ENCODE results near the gene HEATR5A.

Gene HEATR5A

DNA sequence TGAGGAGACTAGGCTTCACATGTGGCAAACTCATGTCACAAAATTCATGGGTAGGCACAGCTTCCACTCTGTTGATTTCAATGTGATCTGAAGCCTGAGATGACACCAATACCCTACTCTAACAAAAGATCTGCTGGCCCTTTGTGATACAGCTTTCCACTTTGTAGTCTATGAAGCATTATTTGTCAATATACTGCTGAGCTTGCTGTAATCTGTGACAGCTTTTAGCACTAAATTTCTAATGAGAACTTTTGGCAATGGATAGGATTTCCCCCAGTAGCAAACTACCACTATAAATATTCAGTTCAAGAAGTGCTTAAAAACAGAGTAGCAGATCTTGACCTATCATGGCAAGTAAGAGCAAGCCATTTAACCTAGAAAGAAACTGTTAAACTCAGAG, 5.6 kb upstream of the HEATR5A start:
- DNase-seq, result no peak

DNA sequence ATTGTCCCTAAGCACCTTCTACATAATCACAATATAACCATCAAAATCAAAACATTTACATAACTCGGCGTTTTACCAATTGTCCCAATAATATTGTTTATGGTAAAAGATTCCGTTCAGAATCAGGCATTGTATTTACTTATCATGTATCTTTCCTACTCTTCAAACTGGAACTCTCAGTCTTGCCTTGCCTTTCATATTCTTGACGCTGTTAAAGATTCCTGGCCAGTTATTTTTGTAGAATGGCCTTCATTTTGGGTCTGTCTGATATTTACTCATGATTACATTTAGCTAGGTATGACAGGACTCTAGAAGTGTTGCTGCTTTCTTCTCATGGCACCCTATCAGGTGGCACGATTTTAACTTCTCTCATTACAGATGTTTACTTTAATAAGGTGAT, 850 bp upstream of the HEATR5A start:
- no peak for DNase-seq

DNA sequence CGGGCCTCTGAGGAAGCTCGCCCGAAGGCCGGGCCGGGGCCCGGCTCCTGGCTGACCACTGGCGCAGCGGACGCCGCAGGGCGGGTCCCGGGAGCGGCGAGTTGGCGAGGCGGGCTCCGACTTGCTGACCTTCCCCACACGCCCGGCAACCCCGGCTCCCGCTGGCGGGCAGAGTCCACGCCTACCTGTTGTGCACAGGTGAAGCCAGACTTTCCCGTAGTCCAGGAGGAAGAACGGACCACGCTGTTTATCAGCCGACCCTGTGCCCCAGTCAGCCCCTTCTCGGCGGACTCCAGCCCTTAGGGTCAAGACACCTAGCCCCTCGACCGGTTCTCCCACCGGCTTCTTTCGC, 407 bp downstream of the HEATR5A start:
- DNase-seq, result peak; percentile 16 to 34

DNA sequence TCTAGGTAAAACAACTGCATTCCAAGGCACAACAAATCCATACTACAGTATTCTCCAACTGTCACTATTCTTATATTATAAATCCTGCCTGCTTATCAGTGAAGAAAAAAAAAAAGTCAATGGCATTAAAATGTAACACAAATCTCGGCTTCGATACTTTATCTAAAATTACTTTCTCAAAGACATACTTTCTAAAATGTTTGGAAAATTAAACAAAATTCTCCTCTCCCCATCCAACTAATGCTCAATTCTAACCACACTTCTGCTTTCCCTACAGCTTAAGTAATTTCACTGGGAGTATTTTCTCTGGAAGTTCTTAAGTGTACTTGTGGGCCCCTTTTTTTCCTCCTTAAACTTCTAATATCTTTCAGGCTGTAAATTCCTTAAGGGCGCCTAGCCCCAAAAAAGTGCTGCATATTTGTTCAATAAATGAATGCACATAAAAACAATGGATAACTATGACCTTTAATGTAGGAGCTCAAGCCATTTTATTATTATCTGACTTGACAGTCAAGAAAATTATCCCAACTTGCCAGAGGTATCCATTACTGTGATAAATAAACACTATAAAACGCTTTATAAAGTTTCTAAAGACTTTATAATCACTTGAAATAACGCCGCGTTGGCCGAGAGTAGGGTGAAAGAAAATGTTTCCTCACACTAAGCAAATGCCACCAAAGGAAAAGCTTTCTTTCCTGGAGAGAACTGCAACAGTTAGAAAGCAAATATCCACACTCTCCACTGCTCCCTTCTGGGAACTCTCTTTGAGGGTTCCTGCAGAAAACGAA, 977 bp downstream of the HEATR5A start:
- no peak for DNase-seq

DNA sequence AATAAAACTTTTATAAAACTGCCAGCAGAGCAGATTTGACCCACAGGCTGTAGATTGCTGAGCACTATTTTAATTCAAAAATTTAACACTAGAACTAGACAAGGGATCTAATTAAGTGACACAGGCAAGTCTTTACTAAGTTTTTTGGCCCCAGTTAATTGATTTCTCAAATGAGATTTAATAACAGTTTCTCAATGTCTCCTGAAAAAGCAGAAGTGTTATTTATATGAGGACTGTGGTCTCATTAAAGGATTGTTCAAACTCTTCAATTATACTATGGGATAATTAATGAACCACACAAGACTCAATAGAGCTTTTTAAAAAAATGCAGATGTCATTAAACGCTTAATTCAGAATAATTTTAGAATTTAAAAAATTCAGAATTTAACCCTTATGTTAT, 1.9 kb downstream of the HEATR5A start:
- DNase-seq, result no peak

DNA sequence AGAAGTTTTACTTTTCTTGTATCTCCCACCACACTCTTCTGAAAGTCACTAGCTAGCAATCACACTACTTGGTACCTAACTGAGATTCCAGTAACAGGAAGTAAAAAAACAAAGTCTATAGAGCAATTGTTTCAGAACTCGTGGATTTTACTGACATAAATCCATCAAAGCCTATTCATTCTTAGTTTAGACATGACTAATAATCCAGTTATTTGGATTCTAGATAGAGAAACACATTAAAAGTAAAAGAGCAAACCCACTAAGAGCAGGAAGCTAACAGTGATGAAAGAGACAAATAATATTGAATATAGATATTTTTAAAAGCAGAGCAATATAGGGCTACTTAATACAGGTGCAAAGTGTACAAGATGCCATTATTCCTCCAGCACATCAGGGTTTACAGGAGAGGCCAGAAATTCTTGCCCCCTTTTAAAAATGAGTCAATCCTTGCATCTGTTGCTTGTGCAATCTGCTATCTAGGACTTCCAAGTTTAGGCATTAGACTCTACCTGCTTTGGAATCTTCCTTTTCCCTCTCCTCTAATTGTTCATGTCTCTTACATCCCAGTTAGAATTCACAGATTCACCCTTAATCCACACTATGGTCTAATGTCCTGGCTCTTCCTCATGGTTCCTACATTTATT, 6.0 kb downstream of the HEATR5A start:
- no peak for DNase-seq

DNA sequence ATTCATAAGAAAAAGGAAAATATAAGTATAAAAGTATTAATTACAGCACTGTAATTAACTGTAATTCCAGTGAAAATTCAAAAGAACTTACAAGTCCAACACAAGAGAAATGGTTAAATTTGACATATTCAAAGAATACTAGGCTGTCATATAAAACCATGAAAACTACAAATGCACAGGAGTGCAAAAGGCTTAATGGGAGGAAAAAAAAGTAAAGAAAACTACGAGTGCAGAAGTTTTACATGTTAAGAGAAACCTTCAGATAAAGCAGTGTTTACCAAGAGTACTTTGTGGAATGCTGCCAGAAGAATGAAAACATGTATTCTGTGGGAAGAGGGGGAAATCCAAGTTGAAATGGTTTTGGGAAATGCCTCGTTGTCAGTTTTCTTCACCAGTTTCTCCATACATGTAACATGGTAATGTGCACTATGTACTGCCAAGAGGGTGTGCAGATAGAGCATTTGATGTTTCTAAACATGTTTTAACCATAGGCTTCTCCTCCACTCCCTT, 9.1 kb downstream of the HEATR5A start:
- no peak for DNase-seq

DNA sequence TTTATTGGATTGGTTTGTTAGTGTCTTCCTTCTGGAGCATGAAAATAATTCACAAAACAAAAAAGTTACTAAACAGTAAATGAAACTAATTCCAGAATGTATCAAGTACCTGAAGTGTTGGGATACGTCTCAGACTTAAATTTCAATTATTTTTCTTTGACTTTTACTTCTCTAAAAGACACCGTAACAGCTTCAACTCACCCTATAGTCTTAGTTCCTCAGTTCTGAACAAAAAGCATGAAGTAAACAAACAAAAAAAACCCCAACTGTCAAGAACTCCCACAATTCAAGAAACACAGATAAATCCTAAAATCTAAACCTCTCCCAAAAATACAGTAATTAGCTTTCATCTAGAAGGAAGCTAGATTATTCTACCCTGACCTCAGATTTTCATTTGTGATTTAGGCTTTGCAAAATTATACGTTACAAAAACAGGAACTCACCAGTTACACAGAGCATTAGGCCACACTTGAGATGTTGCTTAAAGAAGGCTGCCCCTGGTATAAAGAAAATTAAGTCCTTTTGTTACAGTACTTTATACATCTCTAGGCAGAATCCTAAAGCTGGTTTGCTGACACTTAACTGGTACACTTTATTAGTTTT, 10.2 kb downstream of the HEATR5A start:
- no peak for DNase-seq

DNA sequence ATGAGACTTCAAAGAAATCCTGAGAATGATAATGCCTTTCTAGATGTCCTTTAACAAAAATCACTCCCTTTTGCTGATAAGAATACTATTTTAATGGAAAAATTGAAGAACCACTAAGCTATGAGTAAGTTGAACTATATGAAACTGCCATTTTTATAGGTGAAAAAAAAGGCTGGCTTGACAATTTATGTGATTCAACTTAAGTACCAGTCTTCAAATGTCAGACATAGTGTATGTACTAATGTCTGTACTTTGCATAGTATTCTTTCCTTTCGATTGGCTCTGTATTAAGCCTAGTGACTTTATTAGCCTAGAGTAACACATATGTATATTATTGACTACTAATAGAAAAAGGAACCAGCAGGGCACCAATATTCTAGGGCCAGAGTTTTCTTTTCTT, 11.9 kb downstream of the HEATR5A start:
- DNase-seq, result no peak

DNA sequence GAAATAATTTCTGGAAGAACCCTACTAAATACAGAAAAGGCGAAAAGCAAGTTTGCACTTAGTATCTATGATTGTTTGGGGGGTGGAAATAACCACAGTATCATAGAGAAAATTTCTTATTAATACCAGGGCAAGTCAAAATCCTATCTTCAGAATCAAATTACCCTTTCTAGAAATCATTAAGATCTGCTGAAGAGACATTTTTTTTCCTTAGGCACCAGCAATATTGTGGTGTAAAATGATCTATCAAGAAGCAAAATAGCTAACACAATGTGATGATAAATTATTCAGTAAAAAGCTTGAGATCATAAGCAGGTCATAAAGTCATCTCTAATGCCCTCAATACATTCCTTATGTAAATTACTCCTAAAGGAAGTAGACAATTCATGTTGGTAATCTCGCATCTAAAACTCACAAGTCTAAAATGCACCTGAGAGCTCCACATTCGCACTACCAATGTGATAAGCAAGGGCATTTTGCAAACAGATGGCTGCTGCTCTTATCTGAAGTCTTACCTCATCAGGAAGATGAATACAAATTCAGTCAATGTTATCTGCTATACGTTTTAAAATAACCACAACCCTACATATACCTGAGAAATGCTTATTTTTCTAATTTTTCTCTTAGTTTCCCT, 14.6 kb downstream of the HEATR5A start:
- no peak for DNase-seq

DNA sequence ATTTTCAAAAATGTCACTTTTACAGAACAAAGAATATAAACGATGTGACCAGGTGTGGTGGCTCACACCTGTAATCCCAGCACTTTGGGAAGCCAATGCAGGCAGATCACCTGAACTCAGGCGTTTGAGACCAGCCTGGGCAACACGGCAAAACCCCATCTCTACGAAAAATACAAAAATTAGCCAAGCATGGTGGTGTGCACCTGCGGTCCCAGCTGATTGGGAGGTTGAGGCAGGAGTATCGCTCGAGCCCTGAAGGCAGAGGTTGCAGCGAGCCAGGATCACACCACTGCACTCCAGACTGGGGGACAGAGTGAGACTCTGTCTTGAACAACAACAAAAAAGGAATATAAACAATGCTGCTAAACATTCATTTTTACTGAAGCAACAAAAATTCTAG, 15.2 kb downstream of the HEATR5A start:
- DNase-seq, result no peak

DNA sequence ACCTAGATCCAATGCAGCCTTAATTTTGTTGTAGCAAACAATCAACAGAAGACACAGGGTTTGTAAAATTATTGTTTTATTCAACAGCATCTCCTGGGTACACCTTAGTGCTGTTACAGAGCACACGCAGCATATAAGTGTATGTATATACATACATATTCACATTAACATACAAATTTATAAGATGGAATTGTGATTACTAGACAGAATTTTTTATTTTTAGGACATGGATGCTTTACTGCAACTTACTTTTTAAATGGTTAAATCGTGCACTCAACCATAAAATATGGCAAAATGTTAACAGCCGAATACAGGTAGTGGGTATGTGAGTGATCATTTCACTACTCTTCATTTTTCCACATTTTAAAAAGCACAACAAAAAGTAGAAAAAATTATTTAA, 16.6 kb downstream of the HEATR5A start:
- no peak for DNase-seq

DNA sequence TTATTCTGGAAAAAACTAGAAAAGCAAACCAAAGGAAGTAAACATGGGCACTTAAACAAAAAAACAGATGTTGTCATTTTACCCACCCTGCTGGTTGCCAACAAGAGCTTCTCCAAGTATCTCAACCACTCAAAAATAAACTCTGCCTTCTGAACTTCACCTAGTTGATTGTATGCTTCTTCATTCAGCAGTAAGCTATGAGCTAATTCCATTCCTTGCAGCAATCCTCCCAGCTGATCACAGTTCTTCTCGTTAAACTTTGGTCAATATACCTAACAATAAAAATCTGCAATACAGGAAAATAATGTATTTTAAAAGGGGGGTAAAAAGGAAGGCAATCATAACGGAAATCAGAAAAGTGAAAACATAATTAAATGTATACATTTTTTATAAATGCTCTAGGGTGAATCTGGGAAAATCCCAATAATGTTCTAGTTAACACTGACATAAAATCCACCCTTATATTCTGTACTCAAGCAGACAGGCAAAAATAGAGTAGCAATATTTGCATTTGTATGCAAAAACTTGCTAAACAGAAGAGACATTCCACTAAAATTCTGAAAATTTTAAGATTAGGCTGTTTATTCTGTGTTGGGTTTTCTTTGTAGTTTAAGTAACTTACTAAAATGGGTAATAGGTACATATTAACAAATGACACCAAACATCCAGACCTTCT, 17.4 kb downstream of the HEATR5A start:
- no peak for DNase-seq

DNA sequence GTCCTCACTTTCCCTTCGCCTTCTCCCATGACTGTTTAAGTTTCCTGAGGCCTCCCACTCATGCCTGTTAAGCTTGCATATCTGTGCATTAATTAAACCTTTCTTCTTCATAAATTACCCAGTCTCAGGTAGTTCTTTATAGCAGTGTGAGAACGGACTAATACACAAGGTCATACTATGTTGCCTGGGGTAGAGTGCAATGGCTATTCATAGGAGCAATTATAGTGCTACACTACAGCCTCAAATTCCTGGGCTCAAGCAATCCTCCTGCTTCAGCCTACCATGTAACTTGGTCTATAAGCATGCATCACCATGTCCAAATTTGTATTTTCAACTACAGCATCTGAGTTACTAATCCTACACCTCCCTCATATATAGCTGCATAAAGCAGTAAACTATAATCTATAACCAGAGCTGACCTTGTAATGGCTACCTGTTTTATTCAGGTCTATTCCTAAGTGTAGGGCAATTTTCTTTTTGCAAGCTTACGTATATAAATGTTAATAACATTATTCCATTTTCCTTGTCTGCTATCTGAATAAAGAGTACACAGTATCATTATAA, 18.9 kb downstream of the HEATR5A start:
- no peak for DNase-seq

DNA sequence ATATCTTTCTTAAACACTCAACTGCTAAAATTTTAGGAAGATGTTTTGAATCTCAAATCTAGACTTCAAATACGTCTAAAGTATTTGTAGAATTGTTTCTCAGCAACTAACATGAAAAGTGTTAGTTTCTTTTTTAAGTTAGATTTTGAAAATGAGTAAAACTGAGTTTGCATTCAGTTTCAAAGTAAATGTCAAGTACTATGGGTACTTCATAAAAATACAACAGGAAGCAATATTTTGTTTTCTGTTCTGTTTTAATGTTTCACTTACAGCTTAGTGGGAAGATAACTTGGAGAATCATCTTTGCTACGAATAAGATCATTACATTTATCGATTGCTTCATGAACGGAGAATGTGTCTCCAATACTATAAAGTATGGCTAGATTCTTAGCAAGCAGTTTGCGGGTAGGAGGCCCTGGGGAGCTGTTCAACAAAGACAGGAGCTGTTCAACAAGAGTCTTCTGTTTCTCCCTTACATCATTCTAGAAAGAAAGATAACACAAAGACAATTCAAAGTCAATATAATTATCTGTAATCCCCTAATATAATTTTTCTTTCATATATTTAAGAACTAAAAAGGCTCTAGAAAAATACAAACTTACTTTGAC, 20.2 kb downstream of the HEATR5A start:
- DNase-seq, result no peak

DNA sequence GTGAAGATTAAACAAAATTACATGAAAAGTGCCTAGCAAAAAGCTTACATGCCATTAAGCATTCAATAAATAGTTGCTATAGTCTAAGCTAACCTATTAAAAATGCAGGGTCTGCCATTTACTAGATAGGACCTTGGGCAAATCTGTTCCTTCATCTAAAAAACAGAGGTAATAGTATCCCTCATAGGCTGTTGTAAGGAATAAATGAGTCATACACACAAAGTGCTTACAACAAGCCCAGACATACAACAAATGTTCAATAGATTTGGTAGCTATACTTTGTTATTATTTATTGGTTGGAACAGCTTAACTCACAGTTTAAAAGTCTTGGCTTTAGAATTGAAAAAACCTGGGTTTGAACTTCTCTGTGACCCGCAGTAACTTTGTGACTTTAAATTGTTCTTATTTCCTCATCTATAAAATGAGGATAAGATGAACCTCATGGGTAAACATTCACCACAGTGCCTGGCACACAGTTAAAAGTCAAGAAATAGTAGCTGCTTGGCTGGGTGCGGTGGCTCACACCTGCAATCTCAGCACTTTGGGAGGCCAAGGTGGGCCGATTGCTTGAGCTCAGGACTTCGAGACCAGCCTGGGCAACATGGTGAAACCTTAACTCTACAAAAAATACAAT, 24.7 kb downstream of the HEATR5A start:
- no peak for DNase-seq

DNA sequence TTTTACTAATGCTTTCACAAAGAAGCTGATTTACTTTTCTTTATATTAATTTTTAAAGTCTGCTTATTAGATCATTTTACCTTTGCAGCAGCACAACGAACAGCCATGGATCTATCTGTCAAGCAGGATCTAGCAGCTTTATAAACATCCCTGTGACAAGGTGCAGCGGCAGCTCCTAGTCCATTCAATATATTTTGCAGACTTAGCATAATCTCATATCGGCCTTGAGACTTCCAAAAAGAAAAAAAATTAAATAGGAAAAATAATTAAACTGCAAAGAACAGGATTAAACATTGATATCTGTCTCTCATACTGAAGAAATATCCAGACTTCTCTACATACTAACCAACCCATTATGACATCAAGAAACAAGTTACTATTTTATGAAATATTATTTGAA, 25.2 kb downstream of the HEATR5A start:
- no peak for DNase-seq

DNA sequence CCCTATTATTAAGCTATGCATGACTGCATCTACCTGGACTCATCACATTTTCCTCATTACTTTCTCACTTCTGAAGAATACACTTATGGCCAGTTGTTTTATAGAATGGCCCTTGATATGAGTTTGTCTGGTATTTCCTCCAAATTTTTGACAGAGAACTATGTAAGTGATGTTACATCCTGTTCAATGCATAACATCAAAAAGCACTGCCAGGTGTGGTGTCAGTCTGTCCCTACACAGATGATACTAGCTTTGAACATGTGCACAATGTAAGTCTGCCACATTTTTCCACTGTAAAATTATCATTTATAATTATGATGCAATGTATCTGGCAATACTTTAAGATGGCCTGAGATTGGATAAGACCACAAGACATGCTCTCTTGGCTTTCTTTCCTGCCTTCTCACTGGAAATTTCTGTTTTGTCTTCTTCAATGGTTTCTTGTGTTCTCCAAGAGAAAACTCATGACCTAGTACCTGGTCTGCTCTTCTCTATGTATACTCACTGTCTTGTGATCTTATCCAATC, 28.3 kb downstream of the HEATR5A start:
- no peak for DNase-seq

DNA sequence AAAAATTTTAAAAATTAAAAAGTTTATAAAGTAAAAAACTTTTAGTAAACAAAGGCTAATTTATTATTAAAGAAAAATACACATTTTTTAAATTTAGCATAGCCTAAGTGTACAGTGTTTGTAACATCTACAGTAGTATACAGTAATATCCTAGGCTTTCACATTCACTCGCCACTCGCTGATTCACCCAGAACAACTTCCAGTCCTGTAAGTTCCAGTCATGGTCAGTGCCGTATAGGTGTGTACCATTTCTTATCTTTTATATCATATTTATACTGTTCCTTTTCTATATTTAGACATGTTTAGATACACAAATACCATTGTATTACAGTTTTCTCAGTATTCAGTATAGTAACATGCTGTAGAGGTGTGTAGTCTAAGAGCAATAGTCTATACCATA, 28.9 kb downstream of the HEATR5A start:
- no peak for DNase-seq

DNA sequence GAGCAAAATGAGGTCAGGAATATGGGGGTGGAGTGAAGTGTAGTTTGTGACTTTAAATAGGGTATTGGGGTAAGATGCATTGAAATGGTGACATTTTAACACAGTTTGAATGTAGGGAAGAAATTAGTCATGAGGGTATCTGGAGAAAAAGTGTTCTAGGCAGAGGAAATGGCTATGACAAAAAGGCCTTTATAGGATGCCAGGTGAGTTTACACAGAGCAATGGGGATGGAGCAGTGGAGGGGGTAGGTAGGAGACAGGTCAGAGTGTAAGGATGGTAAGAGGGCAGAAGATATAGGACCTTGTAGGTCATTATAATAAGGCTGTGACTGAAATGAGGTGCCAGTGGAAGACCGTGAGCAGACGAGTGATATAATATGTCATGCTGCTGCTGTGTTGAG, 30.4 kb downstream of the HEATR5A start:
- DNase-seq, result no peak

DNA sequence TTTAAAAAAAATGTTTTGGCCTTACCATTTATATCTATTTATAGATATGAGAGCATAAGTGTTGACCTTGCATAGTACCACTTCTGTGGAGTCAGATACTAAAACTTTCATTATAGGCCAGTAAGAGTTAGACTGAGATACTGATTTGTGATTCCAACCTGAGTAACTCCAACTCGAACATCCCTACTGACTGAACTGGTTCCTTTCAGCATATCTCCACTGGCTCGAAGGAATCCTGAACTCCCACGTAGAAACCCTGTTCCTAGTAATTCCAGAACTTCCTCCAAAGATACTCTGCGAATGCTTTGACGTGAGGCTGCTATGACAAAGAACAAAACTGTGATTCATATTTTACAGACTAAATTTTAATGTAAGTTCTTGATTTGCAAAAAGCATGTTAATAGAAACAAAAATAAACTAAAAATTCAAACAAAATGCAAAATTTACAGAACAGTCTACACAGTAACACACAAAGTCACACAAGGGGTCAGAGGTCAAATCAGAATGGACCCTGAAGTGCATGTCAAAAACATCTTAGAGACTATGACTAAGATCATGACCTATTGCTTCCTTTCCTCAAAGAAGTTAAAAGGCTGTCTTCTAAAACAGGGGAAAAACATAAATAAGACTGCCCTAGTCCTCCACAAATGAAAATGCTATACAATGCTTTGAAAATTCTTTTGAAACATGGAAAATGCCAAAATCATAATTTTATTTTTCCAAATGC, 31.5 kb downstream of the HEATR5A start:
- no peak for DNase-seq

All from NCI-H2081 (cell line).